ENCODE data around the gene IGFLR1. TPM values are rescaled to one million over a fixed set of nuclear protein-coding genes. Genes with fewer than 3 reads are reported as not detected.
"Not testable (repeated sequence)": the region's sequence is repeated elsewhere in the genome, so short reads cannot be mapped to it uniquely, and the experiment has no call there.

The IGFLR1 gene
- total and polyA plus RNA-seq, 2 of the 4 experiments (the other 2 are of a cell fraction), result 0.72 to 2.7 TPM

GRCh38 chr19:35772362-35772761, 30.1 kb upstream of the IGFLR1 start:
- H2BK120ac ChIP-seq (ENCODE audit: low read depth, low read length); H3K9ac ChIP-seq (ENCODE audit: low read depth, low read length); H3K4me3 ChIP-seq (ENCODE audit: insufficient read depth, low read depth, low read length); H3K4me1 ChIP-seq (ENCODE audit: control insufficient read depth, insufficient read depth, low read length); H3K4me2 ChIP-seq (ENCODE audit: low read depth, low read length); H4K8ac ChIP-seq (ENCODE audit: low read depth in 2 of 2, low read length in 2 of 2); H3K14ac ChIP-seq (replicated peaks; ENCODE audit: low read depth, low read length); H2BK15ac ChIP-seq (ENCODE audit: low read depth, low read length); H4K5ac ChIP-seq (ENCODE audit: low read depth, low read length); in situ Hi-C loops (cut with MboI; ENCODE audit: low sequenced_read_pairs); H3K23ac ChIP-seq (ENCODE audit: low read depth, low read length); H2BK5ac ChIP-seq (ENCODE audit: low read depth, low read length, poor library complexity, severe bottlenecking); H4K91ac ChIP-seq (ENCODE audit: insufficient read depth, low read depth, low read length); H2BK20ac ChIP-seq (ENCODE audit: low read depth, low read length); H3K4ac ChIP-seq (ENCODE audit: low read depth, low read length); H2AK5ac ChIP-seq (ENCODE audit: low read depth, low read length); H3K27me3 ChIP-seq (ENCODE audit: control insufficient read depth, insufficient read depth, low read length); dilution Hi-C loops (cut with HindIII; ENCODE audit: low sequenced_read_pairs, unreplicated experiment); H4K20me1 ChIP-seq (ENCODE audit: insufficient read depth, low read length); CTCF ChIA-PET; H3K9me3 ChIP-seq (ENCODE audit: control insufficient read depth, insufficient read depth, low read length); POLR2A ChIA-PET (ENCODE audit: unreplicated experiment); H3K9me1 ChIP-seq (ENCODE audit: insufficient read depth, low read length); DNase-seq; H3K18ac ChIP-seq (ENCODE audit: low read depth, low read length); BruUV-seq (replicated peaks); intact Hi-C loops (cut with micrococcal nuclease); H3K56ac ChIP-seq (ENCODE audit: extremely low read depth, insufficient read depth, low read length); ATAC-seq (ENCODE audit: low read depth); H3K36me3 ChIP-seq (ENCODE audit: control insufficient read depth, insufficient read depth, low read length); H2AK9ac ChIP-seq (replicated peaks; ENCODE audit: low read depth, low read length, poor library complexity); H3K27ac ChIP-seq (ENCODE audit: insufficient read depth, low read length); H2AFZ ChIP-seq (replicated peaks; ENCODE audit: low read length, poor library complexity): not testable (repeated sequence)
- WGBS, 2 experiments (ENCODE audit: extremely low coverage in 2 of 2, insufficient read length in 1 of 2), result 100% methylated on average over 2 of the region's 5 CpGs; no CpG with 5 or more reads in 1 of the 2 experiments
- H3K79me1 ChIP-seq (ENCODE audit: low read depth in 1 of 2, low read length in 2 of 2), result peaks cover 7 to 17% of the 10 kb centered on the region in 2 experiments
